Uterine smooth muscle cell (primary cell): Measurements from ENCODE around the gene ZNF624. TPM values are rescaled to one million over a fixed set of nuclear protein-coding genes. Genes with fewer than 3 reads are reported as not detected.

ENCODE experiments used
- total RNA-seq: library from RNA; depleted of rRNA; stranded (reverse); fragments of >200 nt; gene quantifications from 2 replicates; pipeline ENCODE4 v1.2.3, GENCODE V29; 2014

Gene ZNF624
- total RNA-seq, result 5.7 and 7.2 TPM in 2 replicates

GRCh38 chr17:16653367-16654041, at the start of gene ZNF624:
Gene ZNF624, minus strand, starts transcription at chr17:16653850.

DNA sequence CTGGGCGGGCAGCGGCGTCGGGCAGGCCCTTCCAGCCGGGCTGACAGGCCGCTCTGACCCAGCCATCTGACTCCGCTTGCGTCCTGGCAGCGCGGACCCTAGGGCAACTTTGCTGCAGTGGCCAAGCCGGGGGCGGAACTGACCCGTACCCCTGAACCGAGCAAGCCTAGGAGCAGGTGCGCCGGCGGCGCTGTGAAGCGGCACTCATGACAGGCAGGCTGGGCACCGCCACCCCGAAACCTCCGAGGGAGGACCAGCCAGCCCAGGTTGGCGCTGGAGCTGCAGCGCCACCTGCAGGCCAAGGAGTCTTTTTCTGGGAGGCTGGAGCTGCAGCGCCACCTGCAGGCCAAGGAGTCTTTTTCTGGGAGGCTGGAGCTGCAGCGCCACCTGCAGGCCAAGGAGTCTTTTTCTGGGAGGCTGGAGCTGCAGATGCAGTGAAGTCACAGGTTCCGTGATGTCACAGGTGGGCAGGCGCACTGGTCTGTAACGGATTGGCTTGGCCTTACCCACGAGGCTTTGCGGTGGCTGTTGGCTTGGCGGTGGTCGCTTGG, 36.2 kb upstream of the ZNF624 start, which contains the start of gene CCDC144A:
Gene CCDC144A, plus strand, starts transcription at position 511 of the 551 bp plus-strand sequence. CDS start 160 bp downstream, outside the sequence.

Other genes starting within 250 kb of the ZNF624 start
- gene TRPV2, start 238.3 kb downstream of the ZNF624 start, total RNA-seq, result 28.9 and 62.5 TPM in 2 replicates
- gene LRRC75A, start 161.7 kb downstream of the ZNF624 start, total RNA-seq, result 3.3 and 4.7 TPM in 2 replicates
- 6.1 and 6.3 TPM in 2 replicates for gene ZNF287, start 84.6 kb downstream of the ZNF624 start, total RNA-seq
- 0.33 and 9.1 TPM in 2 replicates for gene CCDC144A, start 36.4 kb upstream of the ZNF624 start, total RNA-seq